IPS-18a (cell line): ENCODE measurements around the gene SLC7A4.

ENCODE experiments used
- H3K27ac ChIP-seq: one replicate; pipeline ENCODE4 v1.5.1; 2013; ENCODE audit warnings: low read length
- H3K27me3 ChIP-seq: one replicate; pipeline ENCODE4 v1.6.1; 2013; ENCODE audit warnings: mild to moderate bottlenecking, low read length; ENCODE audit not compliant: control insufficient read depth, insufficient read depth
- H3K36me3 ChIP-seq: one replicate; pipeline ENCODE4 v1.6.1; 2013; ENCODE audit warnings: low read depth, low read length; ENCODE audit not compliant: control insufficient read depth
- H3K4me1 ChIP-seq: one replicate; pipeline ENCODE4 v1.6.1; 2013; ENCODE audit warnings: low read depth, low read length; ENCODE audit not compliant: control insufficient read depth
- H3K4me3 ChIP-seq: one replicate; pipeline ENCODE4 v1.5.1; 2013; ENCODE audit warnings: low read length
- H3K9ac ChIP-seq: one replicate; pipeline ENCODE4 v1.6.1; 2013; ENCODE audit warnings: mild to moderate bottlenecking, low read length, moderate library complexity
- H3K9me3 ChIP-seq: one replicate; pipeline ENCODE4 v1.6.1; 2013; ENCODE audit warnings: low read depth, low read length; ENCODE audit not compliant: control insufficient read depth

SLC7A4 gene

DNA sequence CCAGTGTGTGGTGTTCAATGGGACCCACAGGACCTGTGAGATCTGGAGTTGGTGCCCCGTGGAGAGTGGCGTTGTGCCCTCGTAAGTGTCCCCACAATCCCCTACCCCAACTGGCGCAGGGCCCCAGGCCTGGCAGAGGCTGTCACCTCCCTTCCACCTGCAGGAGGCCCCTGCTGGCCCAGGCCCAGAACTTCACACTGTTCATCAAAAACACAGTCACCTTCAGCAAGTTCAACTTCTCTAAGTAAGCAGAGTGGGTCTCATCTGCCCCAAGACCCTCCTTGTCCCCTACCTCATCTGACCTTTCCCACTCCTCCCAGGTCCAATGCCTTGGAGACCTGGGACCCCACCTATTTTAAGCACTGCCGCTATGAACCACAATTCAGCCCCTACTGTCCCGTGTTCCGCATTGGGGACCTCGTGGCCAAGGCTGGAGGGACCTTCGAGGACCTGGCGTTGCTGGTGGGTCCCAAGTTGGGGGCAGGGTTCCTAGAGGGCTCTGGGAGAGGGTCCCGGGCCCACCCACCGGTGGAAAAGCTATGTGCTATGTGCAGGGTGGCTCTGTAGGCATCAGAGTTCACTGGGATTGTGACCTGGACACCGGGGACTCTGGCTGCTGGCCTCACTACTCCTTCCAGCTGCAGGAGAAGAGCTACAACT is 9.3 kb downstream of the SLC7A4 start:
- Histone ChIP-seq H3K9ac (no peak overlapping the region), H3K27me3 (no peaks in the 10 kb centered on the region), H3K4me3 (no peak overlapping the region), H3K9me3 (no peaks in the 10 kb centered on the region), H3K4me1 (no peaks in the 10 kb centered on the region), H3K36me3 (no peaks in the 10 kb centered on the region), H3K27ac (no peak overlapping the region)

- H3K36me3 ChIP-seq, result no peaks in the 10 kb centered on the region
- no peaks in the 10 kb centered on the region for H3K27me3 ChIP-seq
- no peak overlapping the region for H3K27ac ChIP-seq
- no peaks in the 10 kb centered on the region for H3K9me3 ChIP-seq
- H3K4me1 ChIP-seq, result no peaks in the 10 kb centered on the region
- H3K4me3 ChIP-seq, result no peak overlapping the region
- no peak overlapping the region for H3K9ac ChIP-seq
These were observed 9.9 kb downstream of the SLC7A4 start for GRCh38 chr22:21022507-21022906.

- Histone ChIP-seq H3K4me3 (no peak overlapping the region), H3K27me3 (no peaks in the 10 kb centered on the region), H3K27ac (no peak overlapping the region), H3K9ac (no peak overlapping the region), H3K4me1 (no peaks in the 10 kb centered on the region), H3K9me3 (no peaks in the 10 kb centered on the region), H3K36me3 (no peaks in the 10 kb centered on the region)
These were observed 11.4 kb downstream of the SLC7A4 start for GRCh38 chr22:21020802-21021429.

DNA sequence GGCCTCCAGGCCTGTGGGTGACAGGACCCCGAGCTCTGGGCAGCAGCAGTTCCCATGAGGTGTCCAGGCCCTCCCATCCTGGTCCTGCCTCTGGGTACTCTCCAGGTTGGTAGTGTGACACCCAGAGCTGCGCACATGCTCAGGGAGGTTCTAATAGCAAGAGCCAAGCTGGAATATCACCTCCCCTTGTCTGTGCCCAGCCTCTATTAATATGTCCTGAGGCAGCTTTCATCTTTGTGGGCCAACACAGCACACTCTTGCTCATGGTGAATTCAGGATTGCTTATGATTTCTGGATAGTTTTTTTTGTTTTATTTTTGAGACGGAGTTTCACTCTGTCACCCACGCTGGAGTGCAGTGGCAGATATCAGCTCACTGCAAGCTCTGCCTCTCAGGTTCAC is 14.0 kb downstream of the SLC7A4 start:
- Histone ChIP-seq H3K9ac (no peak overlapping the region), H3K36me3 (no peaks in the 10 kb centered on the region), H3K27me3 (peaks cover 4% of the 10 kb centered on the region), H3K9me3 (no peaks in the 10 kb centered on the region), H3K4me3 (no peak overlapping the region), H3K27ac (no peak overlapping the region), H3K4me1 (peaks cover 11% of the 10 kb centered on the region)

DNA sequence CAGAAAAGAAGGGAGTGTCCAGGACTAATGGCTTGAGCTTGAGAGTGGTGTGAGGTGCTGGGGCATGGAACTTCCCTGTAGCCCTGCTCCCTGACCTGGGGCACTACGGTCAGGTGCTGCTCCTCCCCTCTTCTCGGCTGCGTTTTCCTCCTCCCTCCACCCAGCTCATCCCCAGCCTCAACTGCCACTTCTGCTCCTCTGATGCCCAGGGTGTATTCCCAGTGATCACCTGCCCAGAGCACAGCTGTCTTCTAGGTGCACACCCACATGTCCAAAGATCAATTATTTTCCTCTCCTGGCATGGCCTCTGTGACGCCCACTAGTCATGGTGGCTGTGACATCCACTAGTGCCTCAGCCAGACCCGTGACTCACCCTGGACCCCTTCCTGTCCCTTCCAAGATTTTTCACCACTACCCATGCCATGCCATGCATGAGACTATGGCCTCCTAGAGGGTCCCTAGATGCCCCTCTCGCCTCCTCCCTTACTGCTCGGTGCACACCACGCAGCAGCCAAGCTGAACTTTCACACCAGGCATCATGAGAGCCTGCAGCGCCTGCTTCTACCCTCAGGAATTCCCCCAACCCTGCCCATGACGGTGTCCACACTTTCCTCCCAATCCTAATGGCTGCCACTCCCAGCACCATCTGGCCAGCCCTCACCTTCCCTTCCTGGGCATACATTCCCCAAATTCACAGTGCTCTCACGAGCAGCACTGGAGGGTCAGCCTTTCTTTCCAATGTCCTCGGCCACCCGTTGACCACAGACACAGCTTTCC is 15.5 kb downstream of the SLC7A4 start:
- H3K27me3 ChIP-seq, result peaks cover 4% of the 10 kb centered on the region

GRCh38 chr22:21015466-21016006 is 16.8 kb downstream of the SLC7A4 start:
- Histone ChIP-seq H3K4me1 (peaks cover 13% of the 10 kb centered on the region), H3K27ac (no peak overlapping the region), H3K27me3 (peaks cover 4% of the 10 kb centered on the region), H3K9me3 (no peaks in the 10 kb centered on the region), H3K36me3 (no peaks in the 10 kb centered on the region), H3K4me3 (no peak overlapping the region), H3K9ac (no peak overlapping the region)

More for the DNA sequence above, 15.5 kb downstream of the SLC7A4 start:
- Histone ChIP-seq H3K9me3 (no peaks in the 10 kb centered on the region), H3K9ac (no peak overlapping the region), H3K4me3 (no peak overlapping the region), H3K4me1 (peaks cover 12% of the 10 kb centered on the region), H3K27ac (no peak overlapping the region), H3K36me3 (no peaks in the 10 kb centered on the region)

DNA sequence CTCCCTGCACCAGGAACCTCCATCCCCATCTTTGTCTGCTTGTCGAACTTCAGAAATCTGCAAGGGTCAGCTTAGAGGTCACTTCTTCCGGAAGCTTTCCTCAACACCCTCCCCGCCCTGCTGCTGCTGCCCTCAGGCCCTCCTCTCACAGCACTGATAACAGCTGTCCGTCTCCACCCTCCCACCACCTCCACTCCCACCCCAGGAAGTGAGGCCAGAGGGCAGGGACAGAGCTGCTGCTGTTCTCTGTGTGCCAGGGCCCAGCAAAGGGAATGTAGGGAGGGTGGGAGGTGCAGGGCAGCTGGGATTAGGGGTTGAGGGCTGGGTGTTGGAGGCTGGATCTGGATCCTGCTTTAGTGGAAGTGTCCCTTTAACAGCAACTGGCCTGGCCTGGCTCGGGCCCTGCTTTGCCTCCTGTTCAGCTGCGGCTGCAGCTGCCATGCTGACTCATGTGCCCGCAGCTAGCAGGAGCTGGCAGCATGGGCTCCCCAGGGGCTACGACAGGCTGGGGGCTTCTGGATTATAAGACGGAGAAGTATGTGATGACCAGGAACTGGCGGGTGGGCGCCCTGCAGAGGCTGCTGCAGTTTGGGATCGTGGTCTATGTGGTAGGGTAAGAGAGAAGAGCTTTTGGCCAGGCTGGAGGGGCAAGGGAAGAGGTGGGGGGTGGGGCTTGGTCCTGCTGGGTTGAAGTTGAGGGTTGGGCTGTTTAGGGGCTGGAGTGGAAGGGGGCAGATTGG is 17.5 kb downstream of the SLC7A4 start, which contains the start of gene P2RX6:
TSS of gene P2RX6 (plus strand) at position 440 of the 740 bp plus-strand sequence. CDS start at position 450, 10 bp downstream.
- Histone ChIP-seq H3K27ac (no peak within 1 kb of the TSS), H3K9me3 (no peaks in the 10 kb centered on the region), H3K4me1 (peaks cover 19% of the 10 kb centered on the region), H3K27me3 (peaks cover 4% of the 10 kb centered on the region), H3K36me3 (no peaks in the 10 kb centered on the region), H3K4me3 (peak within 1 kb of the TSS; percentile 71), H3K9ac (peak within 1 kb of the TSS; percentile 44)

DNA sequence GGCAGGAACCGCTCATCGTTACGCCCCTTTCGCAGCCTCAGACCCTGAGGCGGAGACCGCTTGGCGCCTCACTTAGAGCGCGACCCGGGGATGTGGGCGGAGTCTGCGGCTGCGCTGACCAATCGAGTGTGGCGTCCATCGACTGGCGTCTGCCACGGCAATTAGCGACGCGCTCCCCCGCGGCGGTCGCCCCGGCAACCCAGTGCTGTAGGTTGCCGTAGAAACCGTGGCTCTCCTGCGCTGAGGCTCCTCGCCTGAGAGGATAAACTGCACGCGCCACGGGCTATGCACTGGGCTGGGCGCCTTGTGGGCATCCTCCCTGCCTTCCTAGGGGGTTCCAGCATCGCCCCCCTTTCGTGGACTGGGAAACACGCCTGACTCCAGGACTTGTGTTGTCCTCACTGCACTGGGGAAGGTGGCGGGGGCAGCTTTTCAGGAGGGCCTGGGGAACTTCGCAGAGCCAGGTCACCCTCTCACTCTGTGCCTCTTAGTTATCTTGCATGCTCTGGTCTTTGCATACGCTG is 18.1 kb downstream of the SLC7A4 start:
- Histone ChIP-seq H3K27ac (no peak overlapping the region), H3K9ac (peak overlapping the region; percentile 44), H3K36me3 (no peaks in the 10 kb centered on the region), H3K4me1 (peaks cover 22% of the 10 kb centered on the region), H3K27me3 (peaks cover 4% of the 10 kb centered on the region), H3K4me3 (peak overlapping the region; percentile 71), H3K9me3 (no peaks in the 10 kb centered on the region)

GRCh38 chr22:21013657-21014201 is 18.6 kb downstream of the SLC7A4 start:
- no peaks in the 10 kb centered on the region for H3K36me3 ChIP-seq
- H3K4me1 ChIP-seq, result peaks cover 22% of the 10 kb centered on the region
- H3K9ac ChIP-seq, result peak overlapping the region; percentile 44
- no peak overlapping the region for H3K27ac ChIP-seq
- no peaks in the 10 kb centered on the region for H3K9me3 ChIP-seq
- H3K27me3 ChIP-seq, result peaks cover 4% of the 10 kb centered on the region
- H3K4me3 ChIP-seq, result peak overlapping the region; percentile 71

GRCh38 chr22:21012446-21013407 is 19.6 kb downstream of the SLC7A4 start:
- no peak overlapping the region for H3K27ac ChIP-seq
- no peak overlapping the region for H3K4me3 ChIP-seq

More at GRCh38 chr22:21012446-21013407, 19.6 kb downstream of the SLC7A4 start:
- no peaks in the 10 kb centered on the region for H3K9me3 ChIP-seq
- H3K36me3 ChIP-seq, result no peaks in the 10 kb centered on the region
- no peak overlapping the region for H3K9ac ChIP-seq
- peaks cover 4% of the 10 kb centered on the region for H3K27me3 ChIP-seq
- peaks cover 22% of the 10 kb centered on the region for H3K4me1 ChIP-seq
